HCT116 (cell line): ENCODE data around the gene EPHX1. TPM values are rescaled to one million over a fixed set of nuclear protein-coding genes. Genes with fewer than 3 reads are reported as not detected.
A peak's percentile ranks its signal among the peaks of the same experiment; 100 is the strongest.

Source experiments
- ATAC-seq: fragments of 200-7000 bp; cut with Tn5 transposase; 2 replicates; pipeline ENCODE4 v1.9.1; 2020; ENCODE audit warnings: mild to moderate bottlenecking, moderate library complexity
- BruUV-seq: library from RNA; stranded (reverse); fragments of 400-500 nt; replicated peaks from 2 replicates; lab custom pipeline; 2021; lab: Mats Ljungman, UMichigan
- CTCF ChIA-PET: fragments of 300-600 bp; sonication (Branson Sonifier 250); formaldehyde crosslinking; loops from one replicate; lab custom pipeline; 2021; ENCODE audit warnings: antibody characterized with exemption; lab: Charles Lee
- POLR2A ChIA-PET: fragments of 300-600, 350-600 bp; sonication (Branson Sonifier 250); formaldehyde crosslinking; loops from one replicate; lab custom pipeline; 2021; ENCODE audit warnings: antibody characterized with exemption; lab: Charles Lee
- RAD21 ChIA-PET, 2 experiments: fragments of 300-600 bp; sonication (Branson Sonifier 250); formaldehyde crosslinking; loops; one replicate each; lab custom pipeline; 2023; ENCODE audit warnings: low total read pairs in 2 of 2; ENCODE audit not compliant: uncharacterized antibody in 2 of 2, unreplicated experiment in 2 of 2, low non-redundant PET in 1 of 2; lab: Charles Lee
- DNase-seq: peaks from one replicate; pipeline ENCODE4 v3.0.0-alpha.2; 2010; ENCODE audit warnings: low read depth, low spot score
- H2AFZ ChIP-seq: fragments of 200-600 bp; shearing (Covaris generic), sonication (generic); 2 replicates; pipeline ENCODE4 v1.6.1; 2017; ENCODE audit warnings: low read depth, mixed run types, mixed read lengths, antibody characterized with exemption, low read length; ENCODE audit not compliant: poor library complexity, severe bottlenecking
- H3K27ac ChIP-seq: 2 replicates; pipeline ENCODE4 v1.5.1; 2012; ENCODE audit warnings: low read depth, low read length
- H3K27me3 ChIP-seq: fragments of 200-600 bp; sonication (generic); 2 replicates; pipeline ENCODE4 v1.6.1; 2016; ENCODE audit warnings: mixed run types, low read length, mixed read lengths; ENCODE audit not compliant: insufficient read depth
- H3K36me3 ChIP-seq, 2 experiments: fragments of 200-500 bp in 1 of 2; fragments of 200-600 bp in 1 of 2; sonication (Bioruptor generic) in 1 of 2; sonication (generic) in 1 of 2; 2 replicates each; pipeline versions ENCODE4 v1.5.1 to v1.6.1; 2014 to 2016; ENCODE audit warnings: low read length in 2 of 2, inconsistent platforms in 1 of 2, mixed read lengths in 1 of 2, mixed run types in 1 of 2; ENCODE audit not compliant: insufficient read depth in 2 of 2, control insufficient read depth in 1 of 2
- H3K4me1 ChIP-seq, 2 experiments: fragments of 200-600 bp in 1 of 2; sonication (generic) in 1 of 2; 2 replicates each; pipeline versions ENCODE4 v1.5.1 to v1.6.1; 2012 to 2017; ENCODE audit warnings: low read length in 2 of 2, inconsistent platforms in 1 of 2, mild to moderate bottlenecking in 1 of 2, mixed read lengths in 1 of 2, mixed run types in 1 of 2, moderate library complexity in 1 of 2; ENCODE audit not compliant: insufficient read depth in 2 of 2, control insufficient read depth in 1 of 2
- H3K4me2 ChIP-seq: fragments of 200-600 bp; sonication (generic); 2 replicates; pipeline ENCODE4 v1.6.1; 2017; ENCODE audit warnings: mixed run types, low read length, mixed read lengths
- H3K4me3 ChIP-seq, 2 experiments: fragments of 200-600 bp in 1 of 2; sonication (generic) in 1 of 2; replicated peaks in 1 of 2; 2 replicates each; pipeline ENCODE4 v1.5.1; 2011 to 2016; ENCODE audit warnings: low read length in 2 of 2, control low read depth in 1 of 2, low read depth in 1 of 2, mild to moderate bottlenecking in 1 of 2, mixed read lengths in 1 of 2, mixed run types in 1 of 2
- H3K79me2 ChIP-seq: fragments of 200-600 bp; sonication (generic); 2 replicates; pipeline ENCODE4 v1.6.1; 2017; ENCODE audit warnings: mild to moderate bottlenecking, mixed run types, low read length, moderate library complexity, mixed read lengths; ENCODE audit not compliant: insufficient read depth
- H3K9ac ChIP-seq: fragments of 200-600 bp; sonication (generic); 2 replicates; pipeline ENCODE4 v1.6.1; 2016; ENCODE audit warnings: low read length, mixed read lengths
- H3K9me2 ChIP-seq: fragments of 200-600 bp; sonication (generic), shearing (Covaris generic); 2 replicates; pipeline ENCODE4 v1.6.1; 2017; ENCODE audit warnings: mixed run types, mild to moderate bottlenecking, moderate library complexity; ENCODE audit not compliant: insufficient read depth
- H3K9me3 ChIP-seq, 2 experiments: fragments of 200-500 bp in 1 of 2; fragments of 200-600 bp in 1 of 2; sonication (Bioruptor generic) in 1 of 2; sonication (generic) in 1 of 2; 2 replicates each; pipeline ENCODE4 v1.6.1; 2014 to 2017; ENCODE audit warnings: low read length in 2 of 2, mixed read lengths in 2 of 2, inconsistent platforms in 1 of 2, low read depth in 1 of 2, mild to moderate bottlenecking in 1 of 2, mixed run types in 1 of 2, moderate library complexity in 1 of 2; ENCODE audit not compliant: control insufficient read depth in 1 of 2, insufficient read depth in 1 of 2
- H4K20me1 ChIP-seq: fragments of 200-600 bp; sonication (generic), shearing (Covaris generic); 2 replicates; pipeline ENCODE4 v1.6.1; 2017; ENCODE audit warnings: mixed run types, mild to moderate bottlenecking, moderate library complexity; ENCODE audit not compliant: insufficient read depth
- CBX3 ChIP-seq: IDR thresholded peaks from 2 replicates; pipeline ENCODE4 v1.6.1; 2012; ENCODE audit warnings: low read depth
- CEBPB ChIP-seq: IDR thresholded peaks from 2 replicates; pipeline ENCODE4 v1.6.1; 2012; ENCODE audit warnings: low read depth
- EGR1 ChIP-seq: IDR thresholded peaks from 2 replicates; pipeline ENCODE4 v1.6.1; 2012; ENCODE audit warnings: low read depth
- JUND ChIP-seq: IDR thresholded peaks from 2 replicates; pipeline ENCODE4 v1.6.1; 2012
- POLR2A ChIP-seq: IDR thresholded peaks from 2 replicates; pipeline ENCODE4 v1.7.0; 2011; ENCODE audit warnings: borderline replicate concordance; ENCODE audit not compliant: insufficient read depth, insufficient read length; ENCODE audit errors: extremely low read depth
- POLR2AphosphoS5 ChIP-seq: IDR thresholded peaks from 2 replicates; pipeline ENCODE4 v1.6.1; 2011; ENCODE audit warnings: mild to moderate bottlenecking, low read depth, low read length, moderate library complexity
- RAD21 ChIP-seq: IDR thresholded peaks from 2 replicates; pipeline ENCODE4 v1.6.1; 2012; ENCODE audit warnings: low read depth, mild to moderate bottlenecking
- SIN3A ChIP-seq: IDR thresholded peaks from 2 replicates; pipeline ENCODE4 v1.6.1; 2012; ENCODE audit warnings: low read depth
- SP1 ChIP-seq: IDR thresholded peaks from 2 replicates; pipeline ENCODE4 v1.6.1; 2012; ENCODE audit warnings: low read depth
- SRF ChIP-seq: IDR thresholded peaks from 2 replicates; pipeline ENCODE4 v1.6.1; 2012; ENCODE audit warnings: low read depth
- TCF7L2 ChIP-seq: IDR thresholded peaks from 2 replicates; pipeline ENCODE4 v1.7.0; 2011; ENCODE audit warnings: borderline replicate concordance, inconsistent platforms; ENCODE audit not compliant: insufficient read depth, insufficient read length; ENCODE audit errors: extremely low read depth
- YY1 ChIP-seq: IDR thresholded peaks from 2 replicates; pipeline ENCODE4 v1.6.1; 2011; ENCODE audit warnings: low read length, low read depth, moderate library complexity, mild to moderate bottlenecking; ENCODE audit not compliant: insufficient replicate concordance; ENCODE audit errors: extremely low read depth
- ZFX ChIP-seq: fragments of 450-650 bp; IDR thresholded peaks from 2 replicates; pipeline ENCODE4 v1.6.1; 2017
- intact Hi-C: fragments of 100-400 bp; cut with micrococcal nuclease; formaldehyde crosslinking; loops from 2 replicates; pipeline ENCODE4 v1.10.0; 2022
- total RNA-seq: library from RNA; stranded (reverse); gene quantifications from one replicate; pipeline ENCODE4 v1.2.1, GENCODE V29; 2021; ENCODE audit not compliant: unreplicated experiment
- TF ChIP-seq, protein P1 (sequence below): IDR thresholded peaks from 2 replicates; pipeline ENCODE4 v1.6.1; 2012
- TF ChIP-seq, protein P2 (sequence below): IDR thresholded peaks from 2 replicates; pipeline ENCODE4 v1.6.1; 2012; ENCODE audit warnings: low read depth
- TF ChIP-seq, protein P3 (sequence below), 3 experiments: fragments of 200-600 bp in 1 of 3; sonication (generic) in 1 of 3; IDR thresholded peaks in 2 of 3; conservative IDR thresholded peaks in 1 of 3; 2 replicates each; pipeline ENCODE4 v1.5.1; 2012 to 2017; ENCODE audit warnings: low read depth in 2 of 3, low read length in 2 of 3, antibody characterized with exemption in 1 of 3, borderline replicate concordance in 1 of 3, control low read depth in 1 of 3, mild to moderate bottlenecking in 1 of 3, mixed read lengths in 1 of 3, mixed run types in 1 of 3, moderate library complexity in 1 of 3; ENCODE audit not compliant: insufficient read depth in 1 of 3
- TF ChIP-seq, protein P4 (sequence below): IDR thresholded peaks from 2 replicates; pipeline ENCODE4 v1.6.1; 2012

EPHX1 gene
- total RNA-seq, 1 experiment from 2014 or later = 44.6 TPM

DNA sequence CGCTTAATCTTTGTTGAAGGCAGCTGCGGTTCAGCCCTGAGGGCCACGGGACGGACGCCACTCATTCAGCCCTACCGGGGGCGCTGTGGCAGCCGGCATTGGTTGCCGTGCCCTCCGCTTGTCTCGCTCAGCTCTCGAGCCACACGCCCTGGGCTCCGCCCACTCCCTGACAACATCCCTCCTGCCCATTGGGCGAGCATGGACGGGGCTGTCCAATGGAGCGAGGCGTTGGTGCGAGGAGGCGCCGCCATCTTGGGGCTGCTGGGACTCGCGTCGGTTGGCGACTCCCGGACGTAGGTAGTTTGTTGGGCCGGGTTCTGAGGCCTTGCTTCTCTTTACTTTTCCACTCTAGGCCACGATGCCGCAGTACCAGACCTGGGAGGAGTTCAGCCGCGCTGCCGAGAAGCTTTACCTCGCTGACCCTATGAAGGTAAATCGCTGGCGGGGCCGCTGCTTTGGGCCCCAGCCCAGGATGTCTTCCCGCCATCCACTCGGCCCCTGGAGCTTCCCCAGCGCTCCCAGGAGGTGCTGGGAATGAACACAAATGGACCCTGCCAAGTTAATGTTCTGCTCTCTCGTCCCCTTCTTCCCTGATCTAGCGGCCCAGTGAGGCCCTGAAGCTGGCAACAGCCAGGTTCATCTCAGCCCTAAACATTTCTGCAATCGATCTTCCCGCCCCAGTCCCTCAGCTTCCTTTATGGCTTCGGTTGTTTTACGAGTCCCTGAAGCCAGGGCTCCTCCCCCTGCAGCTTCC is 32.2 kb upstream of the EPHX1 start, which contains the start of gene SRP9:
Gene SRP9, plus strand, starts transcription at position 244 of the 754 bp plus-strand sequence. Its CDS starts 115 bp downstream, at position 359.
- no peaks in the 10 kb centered on the region for H3K9me3 ChIP-seq
- peak within 1 kb of the TSS; percentile 75 for H2AFZ ChIP-seq
- DNase-seq (peak; percentile 97), ATAC-seq (peak; percentile 96)
- ChIA-PET POLR2A (interaction anchor here (0.6 to 1.5 kb wide), 8 partner anchors 8 to 303 kb away, joined by 3 to 7 read pairs (median 4); partner anchors contain the start of genes EPHX1, PYCR2 and TMEM63A), CTCF (interaction anchor here (0.7 to 1.7 kb wide), 14 partner anchors 9 to 303 kb away, joined by 3 to 11 read pairs (median 4); partner anchors contain the start of gene TMEM63A), RAD21 (interaction anchor here (0.6 to 1.7 kb wide), 5 partner anchors 68 to 303 kb away, joined by 3 to 5 read pairs (median 4); partner anchors contain the start of gene TMEM63A (in 1 of the 2))
- H3K4me3 ChIP-seq = peak within 1 kb of the TSS; percentile 87 to 95
- H3K4me1 ChIP-seq = peaks cover 8 to 17% of the 10 kb centered on the region in 2 experiments; a peak in 3 of 4 replicates
- H3K27ac ChIP-seq = peak within 1 kb of the TSS; percentile 82
- H3K4me2 ChIP-seq = peak within 1 kb of the TSS; percentile 83
- TF ChIP-seq POLR2AphosphoS5 (peak; percentile 73), SIN3A (peak; percentile 57; the same call in 1 of the 2 replicates), POLR2A (peak; percentile 50), YY1 (peak; percentile 95), SRF (no peak; the same call in 1 of the 2 replicates), CBX3 (peak; percentile 90), RAD21 (peak; percentile 81), ZFX (peak; percentile 94), SP1 (peak; percentile 99), TCF7L2 (peak; percentile 26), CEBPB (no peak), EGR1 (peak; percentile 87), JUND (no peak)
- TF ChIP-seq, protein P1, sequence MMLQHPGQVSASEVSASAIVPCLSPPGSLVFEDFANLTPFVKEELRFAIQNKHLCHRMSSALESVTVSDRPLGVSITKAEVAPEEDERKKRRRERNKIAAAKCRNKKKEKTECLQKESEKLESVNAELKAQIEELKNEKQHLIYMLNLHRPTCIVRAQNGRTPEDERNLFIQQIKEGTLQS = no peak
- TF ChIP-seq, protein P2, sequence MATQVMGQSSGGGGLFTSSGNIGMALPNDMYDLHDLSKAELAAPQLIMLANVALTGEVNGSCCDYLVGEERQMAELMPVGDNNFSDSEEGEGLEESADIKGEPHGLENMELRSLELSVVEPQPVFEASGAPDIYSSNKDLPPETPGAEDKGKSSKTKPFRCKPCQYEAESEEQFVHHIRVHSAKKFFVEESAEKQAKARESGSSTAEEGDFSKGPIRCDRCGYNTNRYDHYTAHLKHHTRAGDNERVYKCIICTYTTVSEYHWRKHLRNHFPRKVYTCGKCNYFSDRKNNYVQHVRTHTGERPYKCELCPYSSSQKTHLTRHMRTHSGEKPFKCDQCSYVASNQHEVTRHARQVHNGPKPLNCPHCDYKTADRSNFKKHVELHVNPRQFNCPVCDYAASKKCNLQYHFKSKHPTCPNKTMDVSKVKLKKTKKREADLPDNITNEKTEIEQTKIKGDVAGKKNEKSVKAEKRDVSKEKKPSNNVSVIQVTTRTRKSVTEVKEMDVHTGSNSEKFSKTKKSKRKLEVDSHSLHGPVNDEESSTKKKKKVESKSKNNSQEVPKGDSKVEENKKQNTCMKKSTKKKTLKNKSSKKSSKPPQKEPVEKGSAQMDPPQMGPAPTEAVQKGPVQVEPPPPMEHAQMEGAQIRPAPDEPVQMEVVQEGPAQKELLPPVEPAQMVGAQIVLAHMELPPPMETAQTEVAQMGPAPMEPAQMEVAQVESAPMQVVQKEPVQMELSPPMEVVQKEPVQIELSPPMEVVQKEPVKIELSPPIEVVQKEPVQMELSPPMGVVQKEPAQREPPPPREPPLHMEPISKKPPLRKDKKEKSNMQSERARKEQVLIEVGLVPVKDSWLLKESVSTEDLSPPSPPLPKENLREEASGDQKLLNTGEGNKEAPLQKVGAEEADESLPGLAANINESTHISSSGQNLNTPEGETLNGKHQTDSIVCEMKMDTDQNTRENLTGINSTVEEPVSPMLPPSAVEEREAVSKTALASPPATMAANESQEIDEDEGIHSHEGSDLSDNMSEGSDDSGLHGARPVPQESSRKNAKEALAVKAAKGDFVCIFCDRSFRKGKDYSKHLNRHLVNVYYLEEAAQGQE = no peak
- TF ChIP-seq, protein P3, sequence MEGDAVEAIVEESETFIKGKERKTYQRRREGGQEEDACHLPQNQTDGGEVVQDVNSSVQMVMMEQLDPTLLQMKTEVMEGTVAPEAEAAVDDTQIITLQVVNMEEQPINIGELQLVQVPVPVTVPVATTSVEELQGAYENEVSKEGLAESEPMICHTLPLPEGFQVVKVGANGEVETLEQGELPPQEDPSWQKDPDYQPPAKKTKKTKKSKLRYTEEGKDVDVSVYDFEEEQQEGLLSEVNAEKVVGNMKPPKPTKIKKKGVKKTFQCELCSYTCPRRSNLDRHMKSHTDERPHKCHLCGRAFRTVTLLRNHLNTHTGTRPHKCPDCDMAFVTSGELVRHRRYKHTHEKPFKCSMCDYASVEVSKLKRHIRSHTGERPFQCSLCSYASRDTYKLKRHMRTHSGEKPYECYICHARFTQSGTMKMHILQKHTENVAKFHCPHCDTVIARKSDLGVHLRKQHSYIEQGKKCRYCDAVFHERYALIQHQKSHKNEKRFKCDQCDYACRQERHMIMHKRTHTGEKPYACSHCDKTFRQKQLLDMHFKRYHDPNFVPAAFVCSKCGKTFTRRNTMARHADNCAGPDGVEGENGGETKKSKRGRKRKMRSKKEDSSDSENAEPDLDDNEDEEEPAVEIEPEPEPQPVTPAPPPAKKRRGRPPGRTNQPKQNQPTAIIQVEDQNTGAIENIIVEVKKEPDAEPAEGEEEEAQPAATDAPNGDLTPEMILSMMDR (IDR thresholded peaks at IDR 0.05 in 2 of 3, conservative IDR thresholded peaks at IDR 0.05 in 1 of 3; ENCODE audit: borderline replicate concordance in 1 of 3, insufficient read depth in 1 of 3, low read depth in 2 of 3, low read length in 2 of 3) = peak; percentile 83 to 89 (median 88)
- TF ChIP-seq, protein P4, sequence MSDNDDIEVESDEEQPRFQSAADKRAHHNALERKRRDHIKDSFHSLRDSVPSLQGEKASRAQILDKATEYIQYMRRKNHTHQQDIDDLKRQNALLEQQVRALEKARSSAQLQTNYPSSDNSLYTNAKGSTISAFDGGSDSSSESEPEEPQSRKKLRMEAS = peak; percentile 87
- H3K79me2 ChIP-seq = peaks cover 52% of the 10 kb centered on the region
- H3K9me2 ChIP-seq = no peaks in the 10 kb centered on the region
- no peaks in the 10 kb centered on the region for H3K27me3 ChIP-seq
- intact Hi-C loops = loop anchor here (1.0 to 10.0 kb wide), 4 partner anchors 68 to 199 kb away; partner anchors contain the start of genes LEFTY1 and TMEM63A
- H3K36me3 ChIP-seq = peaks cover 6 to 10% of the 10 kb centered on the region in 2 experiments; a peak in 2 of 4 replicates
- TSS peak; percentile 79 for BruUV-seq
- peak within 1 kb of the TSS; percentile 95 for H3K9ac ChIP-seq
- H4K20me1 ChIP-seq = peaks cover 6% of the 10 kb centered on the region; the same call in 1 of the 2 replicates
